GM12872 (cell line): ENCODE measurements around the gene BMP7.

Experiments used
- CTCF ChIP-seq: IDR thresholded peaks from 3 replicates; pipeline ENCODE4 v1.5.1; 2011; ENCODE audit warnings: low read depth, mild to moderate bottlenecking, low read length, moderate library complexity; ENCODE audit not compliant: insufficient read depth

Gene BMP7

GRCh38 chr20:57187068-57187634 is 79.3 kb downstream of the BMP7 start:
- no peak for TF ChIP-seq CTCF

GRCh38 chr20:57186192-57186591 is 80.2 kb downstream of the BMP7 start:
- TF ChIP-seq CTCF = no peak

GRCh38 chr20:57185188-57185743 is 81.2 kb downstream of the BMP7 start:
- TF ChIP-seq CTCF = no peak

GRCh38 chr20:57183457-57184009 is 82.9 kb downstream of the BMP7 start:
- TF ChIP-seq CTCF = no peak

- no peak for TF ChIP-seq CTCF
These were observed 84.8 kb downstream of the BMP7 start for GRCh38 chr20:57181639-57182038.

GRCh38 chr20:57180954-57181353 is 85.5 kb downstream of the BMP7 start:
- no peak for TF ChIP-seq CTCF

GRCh38 chr20:57180387-57180786 is 86.1 kb downstream of the BMP7 start:
- no peak for TF ChIP-seq CTCF
